Urinary bladder (tissue), 4 donors: Measurements from ENCODE around the gene ACSM2A. TPM values are rescaled to one million over a fixed set of nuclear protein-coding genes. Genes with fewer than 3 reads are reported as not detected.
"Not testable (repeated sequence)": the region's sequence is repeated elsewhere in the genome, so short reads cannot be mapped to it uniquely, and the experiment has no call there.

Experiments
- DNase-seq: peaks from one replicate; pipeline ENCODE4 v3.0.0-alpha.2; 2015; ENCODE audit errors: extremely low spot score
- H3K27ac ChIP-seq: one replicate; pipeline ENCODE4 v1.5.1; 2013; ENCODE audit warnings: low read depth, mild to moderate bottlenecking, moderate library complexity
- H3K36me3 ChIP-seq: one replicate; pipeline ENCODE4 v1.6.1; 2013; ENCODE audit warnings: mild to moderate bottlenecking, moderate library complexity; ENCODE audit not compliant: insufficient read depth
- H3K4me1 ChIP-seq: one replicate; pipeline ENCODE4 v1.6.1; 2013; ENCODE audit warnings: mild to moderate bottlenecking, moderate library complexity; ENCODE audit not compliant: insufficient read depth
- H3K4me3 ChIP-seq: one replicate; pipeline ENCODE4 v1.5.1; 2013; ENCODE audit warnings: low read depth, low read length
- WGBS: extraction: QIAGEN DNeasy Blood & Tissue Kit; methylation state at CpG from one replicate; pipeline ENCODE4 v1.1.7; 2013; 5-methylcytosine and 5-hydroxymethylcytosine counted together
- polyA plus RNA-seq: library from polyadenylated mRNA; stranded (reverse); fragments of 200-250 nt; gene quantifications from one replicate; pipeline ENCODE4 v1.2.3, GENCODE V29; 2013
- total RNA-seq: library from RNA; depleted of rRNA; stranded (reverse); fragments of >200 nt; gene quantifications from one replicate; pipeline ENCODE4 v1.2.3, GENCODE V29; 2014
- donor health status: healthy with polysubstance abuse.
- donor health status: healthy.

Gene ACSM2A, protein sequence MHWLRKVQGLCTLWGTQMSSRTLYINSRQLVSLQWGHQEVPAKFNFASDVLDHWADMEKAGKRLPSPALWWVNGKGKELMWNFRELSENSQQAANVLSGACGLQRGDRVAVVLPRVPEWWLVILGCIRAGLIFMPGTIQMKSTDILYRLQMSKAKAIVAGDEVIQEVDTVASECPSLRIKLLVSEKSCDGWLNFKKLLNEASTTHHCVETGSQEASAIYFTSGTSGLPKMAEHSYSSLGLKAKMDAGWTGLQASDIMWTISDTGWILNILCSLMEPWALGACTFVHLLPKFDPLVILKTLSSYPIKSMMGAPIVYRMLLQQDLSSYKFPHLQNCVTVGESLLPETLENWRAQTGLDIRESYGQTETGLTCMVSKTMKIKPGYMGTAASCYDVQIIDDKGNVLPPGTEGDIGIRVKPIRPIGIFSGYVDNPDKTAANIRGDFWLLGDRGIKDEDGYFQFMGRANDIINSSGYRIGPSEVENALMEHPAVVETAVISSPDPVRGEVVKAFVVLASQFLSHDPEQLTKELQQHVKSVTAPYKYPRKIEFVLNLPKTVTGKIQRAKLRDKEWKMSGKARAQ
- total RNA-seq = not detected
- polyA plus RNA-seq = 0.33 TPM

GRCh38 chr16:20451364-20451763, at the start of gene ACSM2A:
TSS of gene ACSM2A (plus strand) at chr16:20451521. CDS start at chr16:20460115, 8,594 bp downstream.
- H3K4me1 ChIP-seq, DNase-seq, H3K4me3 ChIP-seq, H3K27ac ChIP-seq, H3K36me3 ChIP-seq: not testable (repeated sequence)
- 50% methylated on average over 1 of the region's 1 CpG for WGBS

- no peak overlapping the region for H3K27ac ChIP-seq
- no peaks in the 10 kb centered on the region for H3K4me1 ChIP-seq
- DNase-seq = no peak
- 95% methylated on average over 2 of the region's 2 CpGs for WGBS
- no peak overlapping the region for H3K4me3 ChIP-seq
- no peaks in the 10 kb centered on the region for H3K36me3 ChIP-seq
Observed at GRCh38 chr16:20402651-20403050, 48.7 kb upstream of the ACSM2A start.

DNA sequence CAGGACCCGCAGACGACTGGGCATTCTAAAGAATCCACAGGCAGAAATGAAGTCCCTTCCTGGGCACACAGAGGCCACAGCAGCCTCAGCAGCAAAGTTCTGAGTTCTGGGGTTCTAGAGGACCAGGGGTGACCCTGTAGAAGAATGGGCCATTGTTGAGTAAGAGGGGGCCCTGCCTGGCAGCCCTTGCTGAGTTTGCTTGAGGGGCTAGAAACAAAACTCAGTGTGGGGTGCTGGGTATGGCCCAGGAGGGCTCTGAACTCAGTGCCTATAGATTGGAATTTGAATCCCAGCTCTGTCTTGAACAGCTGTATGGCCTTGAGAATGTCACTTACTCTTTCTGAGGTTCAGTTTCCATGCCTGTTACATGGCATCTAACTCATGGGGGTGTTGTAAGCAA, 46.7 kb upstream of the ACSM2A start, which contains the start of gene PDILT:
TSS of gene PDILT (minus strand) at position 101 of the 400 bp plus-strand sequence. CDS start 5,437 bp downstream, outside the sequence.
- Histone ChIP-seq H3K4me3 (no peak within 1 kb of the TSS), H3K27ac (no peak within 1 kb of the TSS), H3K36me3 (no peaks in the 10 kb centered on the region), H3K4me1 (no peaks in the 10 kb centered on the region)
- WGBS = 85% methylated on average over 2 of the region's 2 CpGs
- DNase-seq = no peak

DNA sequence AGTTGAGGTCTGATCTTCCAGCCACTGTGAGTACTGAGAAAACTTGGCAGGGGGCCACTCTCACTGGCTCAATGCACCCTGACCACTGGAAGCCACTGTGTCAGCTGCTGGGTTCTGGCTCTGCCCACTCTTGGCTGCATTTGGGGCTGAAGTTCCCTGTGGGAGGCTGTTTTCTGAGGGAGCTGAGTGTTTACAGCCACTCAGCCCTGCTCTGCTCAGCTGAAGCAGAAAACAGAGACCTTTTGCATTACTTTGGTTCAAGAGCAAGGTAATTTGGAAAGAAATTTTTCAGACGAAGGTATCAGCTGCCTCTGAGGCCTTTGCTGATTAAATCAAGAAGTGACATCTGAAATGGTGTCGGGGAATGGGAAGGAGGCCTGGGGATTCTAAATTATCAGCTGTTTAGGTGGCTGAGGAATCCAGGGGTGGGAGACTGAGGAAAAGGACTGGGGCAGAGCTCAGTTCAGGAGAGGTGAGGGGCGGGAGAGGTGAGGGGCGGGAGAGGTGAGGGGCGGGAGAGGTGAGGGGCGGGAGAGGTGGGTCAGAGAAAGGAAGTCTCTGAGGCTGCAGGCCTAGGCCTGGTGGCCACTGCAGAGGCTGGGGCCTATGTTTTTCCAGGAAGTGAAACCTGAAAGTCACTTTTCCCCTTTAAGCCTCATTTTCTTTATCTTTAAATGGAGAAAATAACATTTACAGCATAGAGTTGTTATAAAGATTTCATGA, 41.8 kb upstream of the ACSM2A start, which contains the start of gene ACSM5:
TSS of gene ACSM5 (plus strand) at position 137 of the 723 bp plus-strand sequence. CDS start 1,951 bp downstream, outside the sequence.
- WGBS = 71% methylated on average over 6 of the region's 6 CpGs
- Histone ChIP-seq H3K4me1 (no peaks in the 10 kb centered on the region), H3K36me3 (no peaks in the 10 kb centered on the region), H3K27ac (no peak within 1 kb of the TSS), H3K4me3 (no peak within 1 kb of the TSS)
- no peak for DNase-seq

DNA sequence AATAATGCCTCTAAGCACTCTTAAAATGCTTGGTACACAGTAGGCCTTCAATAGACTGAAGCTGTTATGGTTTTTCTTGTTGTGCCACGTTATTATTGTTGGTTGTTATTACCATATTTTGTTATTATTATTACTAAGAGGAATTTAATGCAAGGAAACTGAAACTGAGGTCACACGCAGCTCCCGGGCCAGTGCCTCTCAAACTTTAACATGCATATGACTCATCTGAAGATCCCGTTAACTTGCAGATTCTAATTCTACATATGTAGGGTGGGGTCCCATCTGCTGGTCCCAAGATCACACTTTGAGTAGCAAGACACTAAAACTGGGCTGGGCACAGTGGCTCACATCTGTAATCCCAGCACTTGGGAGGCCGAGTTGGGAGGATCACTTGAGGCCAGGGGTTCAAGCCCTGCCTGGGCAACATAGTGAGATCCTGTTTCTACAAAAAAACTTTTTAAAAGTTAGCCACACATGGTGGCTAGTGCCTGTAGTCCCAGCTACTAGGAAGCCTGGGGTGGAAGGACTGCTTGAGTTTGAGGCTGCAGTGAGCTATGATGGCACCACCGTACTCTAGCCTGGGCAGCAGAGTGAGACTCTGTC, 41.1 kb upstream of the ACSM2A start:
- WGBS = 65% methylated on average over 6 of the region's 6 CpGs
- Histone ChIP-seq H3K27ac (no peak overlapping the region), H3K4me3 (no peak overlapping the region), H3K36me3 (no peaks in the 10 kb centered on the region), H3K4me1 (no peaks in the 10 kb centered on the region)
- no peak for DNase-seq

DNA sequence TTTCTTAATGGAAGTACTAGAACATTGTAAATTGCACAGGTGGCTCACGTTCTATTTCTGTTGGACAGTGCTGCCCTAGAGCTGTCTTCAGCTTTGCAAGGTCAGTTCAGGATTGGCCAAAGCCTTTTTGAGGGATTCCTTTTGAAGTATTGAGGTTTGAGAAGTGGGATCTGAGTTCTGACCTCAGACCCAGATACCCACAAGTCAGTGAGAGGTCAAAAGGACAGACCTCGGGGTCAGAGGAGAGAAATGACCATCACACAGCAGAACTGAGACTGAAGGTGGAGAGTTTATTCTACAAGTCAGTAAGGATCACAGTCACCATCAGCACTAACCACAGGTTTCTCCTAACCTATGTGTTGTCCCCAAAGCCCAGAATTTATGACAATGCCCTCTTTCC, 40.3 kb upstream of the ACSM2A start:
- Histone ChIP-seq H3K36me3 (no peaks in the 10 kb centered on the region), H3K4me1 (no peaks in the 10 kb centered on the region), H3K27ac (no peak overlapping the region), H3K4me3 (no peak overlapping the region)
- no peak for DNase-seq
- 89% methylated on average over 2 of the region's 2 CpGs for WGBS

DNA sequence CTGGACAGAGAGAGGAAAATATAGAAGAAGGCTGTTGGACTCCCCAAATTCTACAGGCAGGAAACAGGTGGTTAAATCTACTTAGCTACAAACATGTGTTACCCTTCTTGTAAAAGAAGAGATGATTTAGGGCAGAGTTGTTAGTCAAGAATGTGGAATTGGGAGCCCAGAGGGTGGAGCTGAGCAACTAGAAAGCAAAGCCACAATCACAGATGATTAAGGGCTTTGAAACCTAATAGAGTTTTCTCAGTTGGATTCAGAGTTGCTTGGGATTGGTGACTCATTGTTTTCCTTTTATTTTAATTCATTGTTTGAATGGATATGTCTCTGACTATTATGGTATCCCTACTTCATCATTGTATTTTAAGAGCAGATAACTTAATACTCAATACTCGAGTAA, 35.8 kb upstream of the ACSM2A start:
- Histone ChIP-seq H3K4me1 (no peaks in the 10 kb centered on the region), H3K36me3 (no peaks in the 10 kb centered on the region), H3K4me3 (no peak overlapping the region), H3K27ac (no peak overlapping the region)
- 61% methylated on average over 1 of the region's 1 CpG for WGBS
- DNase-seq = no peak

- WGBS = 80% methylated on average over 8 of the region's 8 CpGs
- not testable (repeated sequence) for H3K4me3 ChIP-seq, DNase-seq, H3K36me3 ChIP-seq, H3K27ac ChIP-seq, H3K4me1 ChIP-seq
Observed at GRCh38 chr16:20419093-20419492, 32.2 kb upstream of the ACSM2A start.

GRCh38 chr16:20421748-20422147, 29.6 kb upstream of the ACSM2A start:
- 87% methylated on average over 2 of the region's 2 CpGs for WGBS
- not testable (repeated sequence) for H3K4me3 ChIP-seq, H3K4me1 ChIP-seq, H3K27ac ChIP-seq, DNase-seq, H3K36me3 ChIP-seq

DNA sequence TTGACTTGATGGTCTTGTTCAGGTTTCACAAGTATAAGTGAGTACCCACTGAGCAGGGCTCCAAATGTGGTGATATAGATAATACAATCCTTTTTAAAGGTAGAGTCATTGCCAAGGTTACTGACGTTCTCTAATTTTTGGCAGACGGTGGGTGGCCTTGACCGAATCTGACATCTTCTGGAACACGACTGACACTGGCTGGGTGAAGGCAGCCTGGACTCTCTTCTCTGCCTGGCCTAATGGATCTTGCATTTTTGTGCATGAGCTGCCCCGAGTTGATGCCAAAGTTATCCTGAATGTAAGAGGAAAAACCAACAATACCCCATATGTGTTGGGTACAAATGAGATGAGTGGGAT, 27.6 kb upstream of the ACSM2A start:
- WGBS = 81% methylated on average over 5 of the region's 5 CpGs
- not testable (repeated sequence) for DNase-seq, H3K4me1 ChIP-seq, H3K36me3 ChIP-seq, H3K4me3 ChIP-seq, H3K27ac ChIP-seq

GRCh38 chr16:20424129-20424866, 27.0 kb upstream of the ACSM2A start:
- 82% methylated on average over 2 of the region's 2 CpGs for WGBS
- no peaks in the 10 kb centered on the region for H3K36me3 ChIP-seq
- no peak overlapping the region for H3K27ac ChIP-seq
- no peak overlapping the region for H3K4me3 ChIP-seq
- no peaks in the 10 kb centered on the region for H3K4me1 ChIP-seq
- DNase-seq = no peak

GRCh38 chr16:20427401-20427797, 23.9 kb upstream of the ACSM2A start:
- H3K4me1 ChIP-seq, H3K27ac ChIP-seq, DNase-seq, H3K4me3 ChIP-seq, H3K36me3 ChIP-seq: not testable (repeated sequence)
- 52% methylated on average over 2 of the region's 2 CpGs for WGBS

DNA sequence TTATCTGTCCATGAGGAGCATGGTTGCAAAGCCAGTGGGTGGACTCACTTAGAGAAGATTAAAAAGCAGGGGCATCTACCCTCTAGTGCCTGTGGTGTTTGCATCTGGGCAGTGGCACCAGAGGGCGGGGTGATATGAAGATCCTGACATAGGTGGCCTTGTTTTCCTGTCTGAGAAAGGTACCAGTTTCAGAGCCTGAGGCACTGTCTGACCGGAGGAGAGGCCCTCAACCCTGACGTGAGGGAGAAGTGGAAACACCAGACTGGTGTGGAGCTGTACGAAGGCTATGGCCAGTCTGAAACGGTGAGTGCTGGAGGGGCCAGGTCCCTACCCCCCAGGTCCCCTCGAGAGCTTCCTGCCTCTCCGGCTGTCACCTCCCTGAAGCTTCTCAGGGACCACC, 21.8 kb upstream of the ACSM2A start:
- 70% methylated on average over 7 of the region's 7 CpGs for WGBS
- H3K4me1 ChIP-seq, DNase-seq, H3K27ac ChIP-seq, H3K4me3 ChIP-seq, H3K36me3 ChIP-seq: not testable (repeated sequence)
